CD4-positive, alpha-beta T cell (primary cell): ENCODE data around the gene OR12D2. TPM values are rescaled to one million over a fixed set of nuclear protein-coding genes. Genes with fewer than 3 reads are reported as not detected.

Experiments used
- ATAC-seq: fragments of 200-7000 bp; cut with Tn5 transposase; one replicate; pipeline ENCODE4 v1.10.0; 2022; ENCODE audit warnings: mild to moderate bottlenecking; ENCODE audit not compliant: poor library complexity
- CTCF ChIA-PET: fragments of 350-600 bp; sonication (Branson Sonifier 250); formaldehyde crosslinking; loops from one replicate; lab custom pipeline; 2021; ENCODE audit warnings: antibody characterized with exemption, inconsistent platforms; lab: Charles Lee
- POLR2A ChIA-PET: fragments of 350-600 bp; sonication (Branson Sonifier 250); formaldehyde crosslinking; loops from one replicate; lab custom pipeline; 2021; ENCODE audit warnings: antibody characterized with exemption, inconsistent platforms; lab: Charles Lee
- DNase-seq, 14 experiments: peaks; one replicate each; pipeline ENCODE4 v3.0.0-alpha.2; 2013 to 2020; ENCODE audit warnings: mixed read lengths in 2 of 14
- H3K27ac ChIP-seq, 2 donors: one replicate each; pipeline versions ENCODE4 v1.5.1 to v1.7.0; 2013; ENCODE audit warnings: low read length in 2 of 2, low read depth in 1 of 2, mild to moderate bottlenecking in 1 of 2
- H3K27me3 ChIP-seq, 2 experiments: 1 replicate in 1 of 2; 2 replicates in 1 of 2; pipeline versions ENCODE4 v1.6.1 to v1.7.0; 2013; ENCODE audit warnings: low read length in 2 of 2, control low read depth in 1 of 2, mild to moderate bottlenecking in 1 of 2, moderate library complexity in 1 of 2; ENCODE audit not compliant: insufficient read depth in 2 of 2, control insufficient read depth in 1 of 2
- H3K36me3 ChIP-seq: one replicate; pipeline ENCODE4 v1.6.1; 2013; ENCODE audit warnings: low read length, control low read depth; ENCODE audit not compliant: insufficient read depth
- H3K4me1 ChIP-seq: one replicate; pipeline ENCODE4 v1.6.1; 2013; ENCODE audit warnings: low read length, control low read depth; ENCODE audit not compliant: insufficient read depth
- H3K4me3 ChIP-seq: one replicate; pipeline ENCODE4 v1.5.1; 2013; ENCODE audit warnings: mild to moderate bottlenecking, low read length, moderate library complexity
- H3K9me3 ChIP-seq, 2 experiments: 1 replicate in 1 of 2; 2 replicates in 1 of 2; pipeline versions ENCODE4 v1.6.1 to v1.7.0; 2013; ENCODE audit warnings: low read length in 2 of 2, mild to moderate bottlenecking in 2 of 2, control low read depth in 1 of 2, moderate library complexity in 1 of 2; ENCODE audit not compliant: control insufficient read depth in 1 of 2, insufficient read depth in 1 of 2
- H3K27ac Mint-ChIP-seq: one replicate; pipeline ENCODE4 v1.8.0; 2020; ENCODE audit warnings: mixed read lengths
- H3K27me3 Mint-ChIP-seq: one replicate; pipeline ENCODE4 v1.8.0; 2021; ENCODE audit warnings: mixed read lengths
- H3K36me3 Mint-ChIP-seq: one replicate; pipeline ENCODE4 v1.8.0; 2021; ENCODE audit warnings: low read depth, mixed read lengths
- H3K4me1 Mint-ChIP-seq: one replicate; pipeline ENCODE4 v1.8.0; 2021; ENCODE audit warnings: low read depth, mixed read lengths
- H3K4me3 Mint-ChIP-seq: one replicate; pipeline ENCODE4 v1.8.0; 2020; ENCODE audit warnings: mild to moderate bottlenecking, mixed read lengths
- H3K9me3 Mint-ChIP-seq: one replicate; pipeline ENCODE4 v1.8.0; 2020; ENCODE audit warnings: mixed read lengths
- intact Hi-C, 2 experiments: fragments of 100-400 bp; cut with DNase I in 1 of 2; cut with micrococcal nuclease in 1 of 2; formaldehyde crosslinking; loops; one replicate each; pipeline versions ENCODE4 v1.15.1 to v1.9.0; 2023 to 2025; cut with DNase I, micrococcal nuclease
- total RNA-seq, 174 experiments: library from RNA in 2 of 174; stranded (reverse) in 2 of 174; gene quantifications; one replicate each; pipeline ENCODE4 v1.2.3 and lab custom pipeline; 2021 to 2026
- TF ChIP-seq, protein P1 (sequence below): fragments of 200-600 bp; IDR thresholded peaks from one replicate; pipeline ENCODE4 v1.8.0; 2022; ENCODE audit warnings: antibody characterized with exemption, mild to moderate bottlenecking

The OR12D2 gene
- total RNA-seq, 2 experiments from 2014 or later = not detected

DNA sequence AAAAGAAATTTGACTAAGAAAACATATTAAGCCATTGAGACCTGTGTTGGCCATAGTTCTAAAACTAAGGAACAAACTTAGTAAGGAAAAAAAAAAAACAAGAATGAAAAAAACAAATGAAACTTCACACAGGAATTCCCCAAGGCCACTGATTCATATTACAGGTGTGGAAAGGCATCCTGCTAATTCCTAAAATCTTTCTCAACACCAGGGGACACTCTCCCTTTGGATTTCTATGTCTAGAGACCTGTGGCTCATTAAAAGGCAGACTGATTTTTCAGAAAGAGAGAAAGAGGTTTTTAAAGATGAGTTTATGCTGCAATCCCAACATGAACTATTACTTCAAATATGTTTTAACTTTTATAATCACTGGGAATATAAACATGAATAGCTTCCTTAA is 19.2 kb downstream of the OR12D2 start, which contains the start of gene OR12D1:
TSS of gene OR12D1 (plus strand) at position 341 of the 400 bp plus-strand sequence.
- Mint-ChIP-seq H3K27ac (no peak within 1 kb of the TSS), H3K4me3 (no peak within 1 kb of the TSS), H3K36me3 (no peaks in the 10 kb centered on the region), H3K9me3 (peaks cover 13% of the 10 kb centered on the region), H3K4me1 (no peaks in the 10 kb centered on the region), H3K27me3 (peaks cover 56% of the 10 kb centered on the region)
- Histone ChIP-seq H3K36me3 (no peaks in the 10 kb centered on the region), H3K9me3 (peaks cover 0 to 5% of the 10 kb centered on the region in 2 experiments), H3K27me3 (peaks cover 7 to 14% of the 10 kb centered on the region in 2 experiments), H3K27ac (no peak within 1 kb of the TSS), H3K4me1 (no peaks in the 10 kb centered on the region), H3K4me3 (no peak within 1 kb of the TSS)
- TF ChIP-seq, protein P1, sequence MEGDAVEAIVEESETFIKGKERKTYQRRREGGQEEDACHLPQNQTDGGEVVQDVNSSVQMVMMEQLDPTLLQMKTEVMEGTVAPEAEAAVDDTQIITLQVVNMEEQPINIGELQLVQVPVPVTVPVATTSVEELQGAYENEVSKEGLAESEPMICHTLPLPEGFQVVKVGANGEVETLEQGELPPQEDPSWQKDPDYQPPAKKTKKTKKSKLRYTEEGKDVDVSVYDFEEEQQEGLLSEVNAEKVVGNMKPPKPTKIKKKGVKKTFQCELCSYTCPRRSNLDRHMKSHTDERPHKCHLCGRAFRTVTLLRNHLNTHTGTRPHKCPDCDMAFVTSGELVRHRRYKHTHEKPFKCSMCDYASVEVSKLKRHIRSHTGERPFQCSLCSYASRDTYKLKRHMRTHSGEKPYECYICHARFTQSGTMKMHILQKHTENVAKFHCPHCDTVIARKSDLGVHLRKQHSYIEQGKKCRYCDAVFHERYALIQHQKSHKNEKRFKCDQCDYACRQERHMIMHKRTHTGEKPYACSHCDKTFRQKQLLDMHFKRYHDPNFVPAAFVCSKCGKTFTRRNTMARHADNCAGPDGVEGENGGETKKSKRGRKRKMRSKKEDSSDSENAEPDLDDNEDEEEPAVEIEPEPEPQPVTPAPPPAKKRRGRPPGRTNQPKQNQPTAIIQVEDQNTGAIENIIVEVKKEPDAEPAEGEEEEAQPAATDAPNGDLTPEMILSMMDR = no peak
- ATAC-seq (no peak), DNase-seq (no peak)
- POLR2A ChIA-PET = no interaction called here
- CTCF ChIA-PET = no interaction called here
- intact Hi-C loops = no loop called here

DNA sequence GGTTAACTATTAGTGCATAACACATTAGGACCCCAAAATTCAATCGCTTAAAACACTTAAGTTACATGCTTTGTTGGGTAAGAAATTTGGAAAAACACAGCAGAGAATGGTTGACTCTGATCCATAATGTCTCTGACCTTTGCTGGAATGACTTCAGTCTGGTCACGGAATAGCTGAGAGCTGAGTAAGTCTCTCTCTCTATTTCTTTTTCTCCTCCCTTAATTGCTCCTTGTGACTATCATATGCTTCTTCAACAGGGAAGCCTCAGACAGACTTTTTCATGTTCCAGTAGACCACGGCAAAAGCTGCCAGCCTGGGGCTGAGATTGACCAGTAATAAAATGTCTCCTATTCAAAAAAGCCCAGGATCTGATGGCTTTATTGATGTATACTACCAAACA is 24.1 kb downstream of the OR12D2 start:
- ChIA-PET CTCF (no interaction called here), POLR2A (no interaction called here)
- Mint-ChIP-seq H3K27ac (no peak overlapping the region), H3K27me3 (peaks cover 67% of the 10 kb centered on the region), H3K36me3 (no peaks in the 10 kb centered on the region), H3K4me1 (no peaks in the 10 kb centered on the region), H3K9me3 (no peaks in the 10 kb centered on the region), H3K4me3 (no peak overlapping the region)
- Histone ChIP-seq H3K27ac (no peak overlapping the region), H3K36me3 (no peaks in the 10 kb centered on the region), H3K9me3 (no peaks in the 10 kb centered on the region), H3K4me1 (no peaks in the 10 kb centered on the region), H3K4me3 (no peak overlapping the region), H3K27me3 (peaks cover 5 to 31% of the 10 kb centered on the region in 2 experiments)
- DNase-seq = no peak
- TF ChIP-seq, protein P1 = no peak
- intact Hi-C loops = no loop called here
- no peak for ATAC-seq

GRCh38 chr6:29424168-29424567 is 28.7 kb downstream of the OR12D2 start:
- Histone ChIP-seq H3K4me3 (no peak overlapping the region), H3K36me3 (no peaks in the 10 kb centered on the region), H3K27me3 (peaks cover 8 to 32% of the 10 kb centered on the region in 2 experiments), H3K9me3 (peaks cover 0 to 4% of the 10 kb centered on the region in 2 experiments), H3K27ac (no peak overlapping the region), H3K4me1 (no peaks in the 10 kb centered on the region)
- Mint-ChIP-seq H3K36me3 (no peaks in the 10 kb centered on the region), H3K9me3 (no peaks in the 10 kb centered on the region), H3K27me3 (peaks cover 83% of the 10 kb centered on the region), H3K4me1 (no peaks in the 10 kb centered on the region), H3K4me3 (no peak overlapping the region), H3K27ac (no peak overlapping the region)
- intact Hi-C loops = no loop called here
- DNase-seq (no peak), ATAC-seq (no peak)
- POLR2A ChIA-PET = no interaction called here
- TF ChIP-seq, protein P1 = no peak
- CTCF ChIA-PET = no interaction called here
